Neural cell (in vitro differentiated cells): ENCODE data around the gene CFAP92. TPM values are rescaled to one million over a fixed set of nuclear protein-coding genes. Genes with fewer than 3 reads are reported as not detected.
"Not testable (repeated sequence)": the region's sequence is repeated elsewhere in the genome, so short reads cannot be mapped to it uniquely, and the experiment has no call there.

Experiments
- H2AFZ ChIP-seq: fragments of 200-600, 300-800 bp; sonication (generic), shearing (Covaris generic); 2 replicates; pipeline ENCODE4 v1.6.0; 2014; ENCODE audit warnings: low read depth, mild to moderate bottlenecking, antibody characterized with exemption, low read length, moderate library complexity
- H3F3A ChIP-seq: fragments of 200-600 bp; shearing (Covaris generic); 2 replicates; pipeline ENCODE4 v1.6.1; 2016; ENCODE audit warnings: mild to moderate bottlenecking, moderate library complexity, mixed read lengths, antibody characterized with exemption, low read length; ENCODE audit not compliant: insufficient read depth, poor library complexity, severe bottlenecking
- H3K27ac ChIP-seq: fragments of 200-600, 300-800 bp; sonication (generic), shearing (Covaris generic); 2 replicates; pipeline ENCODE4 v1.5.1; 2014; ENCODE audit warnings: mild to moderate bottlenecking, low read length, moderate library complexity
- H3K27me3 ChIP-seq: fragments of 300-800, 200-600 bp; sonication (generic), shearing (Covaris generic); 2 replicates; pipeline ENCODE4 v1.6.0; 2014; ENCODE audit warnings: mild to moderate bottlenecking, low read depth, low read length, moderate library complexity; ENCODE audit not compliant: insufficient read depth
- H3K36me3 ChIP-seq: fragments of 300-800, 200-600 bp; sonication (generic), shearing (Covaris generic); 2 replicates; pipeline ENCODE4 v1.5.1; 2014; ENCODE audit warnings: mild to moderate bottlenecking, antibody characterized with exemption, low read length, moderate library complexity; ENCODE audit not compliant: insufficient read depth
- H3K4me2 ChIP-seq: fragments of 300-800, 200-600 bp; sonication (generic), shearing (Covaris generic); 2 replicates; pipeline ENCODE4 v1.6.0; 2014; ENCODE audit warnings: mild to moderate bottlenecking, low read length
- H3K4me3 ChIP-seq: fragments of 300-800, 200-600 bp; sonication (generic), shearing (Covaris generic); 2 replicates; pipeline ENCODE4 v1.5.1; 2014; ENCODE audit warnings: mild to moderate bottlenecking, low read length, moderate library complexity
- H3K79me2 ChIP-seq: fragments of 200-600 bp; shearing (Covaris generic); replicated peaks from 2 replicates; pipeline ENCODE4 v1.6.0; 2014; ENCODE audit warnings: mild to moderate bottlenecking, low read length, moderate library complexity; ENCODE audit not compliant: insufficient read depth
- H3K9ac ChIP-seq: fragments of 300-800, 200-600 bp; sonication (generic), shearing (Covaris generic); 2 replicates; pipeline ENCODE4 v1.6.1; 2016; ENCODE audit warnings: mild to moderate bottlenecking, low read length, mixed read lengths
- H3K9me2 ChIP-seq: fragments of 200-600 bp; shearing (Covaris generic); 2 replicates; pipeline ENCODE4 v1.6.1; 2016; ENCODE audit warnings: mild to moderate bottlenecking, low read length, mixed read lengths; ENCODE audit not compliant: insufficient read depth
- H3K9me3 ChIP-seq: fragments of 200-600, 300-800 bp; sonication (generic), shearing (Covaris generic); 2 replicates; pipeline ENCODE4 v1.6.1; 2016; ENCODE audit warnings: mild to moderate bottlenecking, mixed run types, low read length, moderate library complexity, mixed read lengths
- H4K20me1 ChIP-seq: fragments of 200-600 bp; shearing (Covaris generic); 2 replicates; pipeline ENCODE4 v1.6.1; 2016; ENCODE audit warnings: mild to moderate bottlenecking, mixed run types; ENCODE audit not compliant: insufficient read depth
- CTCF ChIP-seq: fragments of 450-650 bp; IDR thresholded peaks from 2 replicates; pipeline ENCODE4 v1.5.1; 2014; ENCODE audit warnings: antibody characterized with exemption, mild to moderate bottlenecking, moderate library complexity; ENCODE audit not compliant: poor library complexity, severe bottlenecking
- EP300 ChIP-seq: fragments of 450-650 bp; conservative IDR thresholded peaks from 2 replicates; pipeline ENCODE4 v1.6.1; 2014; ENCODE audit warnings: antibody characterized with exemption, mild to moderate bottlenecking, moderate library complexity; ENCODE audit not compliant: poor library complexity, severe bottlenecking
- EZH2 ChIP-seq: fragments of 200-600, 300-800 bp; shearing (Covaris generic), sonication (generic); IDR thresholded peaks from 2 replicates; pipeline ENCODE4 v1.6.1; 2014; ENCODE audit warnings: antibody characterized with exemption, low read length, borderline replicate concordance, mild to moderate bottlenecking; ENCODE audit not compliant: insufficient read depth, poor library complexity, severe bottlenecking
- MXI1 ChIP-seq: fragments of 450-650 bp; conservative IDR thresholded peaks from 2 replicates; pipeline ENCODE4 v1.6.1; 2014; ENCODE audit warnings: antibody characterized with exemption, mild to moderate bottlenecking; ENCODE audit not compliant: poor library complexity, severe bottlenecking
- POLR2AphosphoS5 ChIP-seq: IDR thresholded peaks from 2 replicates; pipeline ENCODE4 v1.6.1; 2012
- RAD21 ChIP-seq: fragments of 450-650 bp; conservative IDR thresholded peaks from 2 replicates; pipeline ENCODE4 v1.6.1; 2014; ENCODE audit warnings: antibody characterized with exemption, mild to moderate bottlenecking, moderate library complexity
- REST ChIP-seq: IDR thresholded peaks from 2 replicates; pipeline ENCODE4 v1.6.1; 2012; ENCODE audit warnings: borderline replicate concordance
- SMC3 ChIP-seq: fragments of 450-650 bp; conservative IDR thresholded peaks from 2 replicates; pipeline ENCODE4 v1.6.1; 2014; ENCODE audit warnings: antibody characterized with exemption, mild to moderate bottlenecking, moderate library complexity; ENCODE audit not compliant: poor library complexity
- TAF1 ChIP-seq: IDR thresholded peaks from 2 replicates; pipeline ENCODE4 v1.6.1; 2012; ENCODE audit warnings: low read depth
- polyA plus RNA-seq: library from polyadenylated mRNA; depleted of rRNA; stranded (reverse); fragments of >200 nt; gene quantifications from 2 replicates; pipeline ENCODE4 v1.2.3, GENCODE V29; 2014

Gene CFAP92
- polyA plus RNA-seq, 1 donor from 2014 or later = 0.69 TPM

GRCh38 chr3:128882719-128883118 lies 111.2 kb downstream of the CFAP92 start:
- Histone ChIP-seq H3F3A (no peaks in the 10 kb centered on the region), H3K4me3 (peak overlapping the region; percentile 71), H3K27me3 (no peaks in the 10 kb centered on the region), H3K36me3 (no peaks in the 10 kb centered on the region), H3K9ac (no peak overlapping the region), H3K4me2 (no peak overlapping the region), H3K27ac (no peak overlapping the region), H3K9me2 (no peaks in the 10 kb centered on the region), H2AFZ (no peak overlapping the region), H3K9me3 (no peaks in the 10 kb centered on the region), H3K79me2 (peaks cover 41% of the 10 kb centered on the region), H4K20me1 (no peaks in the 10 kb centered on the region)
- TF ChIP-seq EZH2 = no peak
- TF ChIP-seq REST = no peak
- TF ChIP-seq RAD21 = no peak
- TF ChIP-seq POLR2AphosphoS5 = no peak
- no peak for TF ChIP-seq SMC3
- TF ChIP-seq CTCF = no peak

- Histone ChIP-seq H3K27me3 (no peaks in the 10 kb centered on the region), H3K9me3 (no peaks in the 10 kb centered on the region), H3K4me2 (peak overlapping the region; percentile 37), H3K4me3 (peak overlapping the region; percentile 71), H3K9me2 (no peaks in the 10 kb centered on the region), H3K79me2 (peaks cover 41% of the 10 kb centered on the region), H3F3A (no peaks in the 10 kb centered on the region), H2AFZ (no peak overlapping the region), H3K9ac (no peak overlapping the region), H3K27ac (no peak overlapping the region), H3K36me3 (no peaks in the 10 kb centered on the region), H4K20me1 (no peaks in the 10 kb centered on the region)
- no peak for TF ChIP-seq SMC3
- TF ChIP-seq REST = no peak
- TF ChIP-seq TAF1 = no peak
- TF ChIP-seq MXI1 = no peak
- no peak for TF ChIP-seq RAD21
- TF ChIP-seq EZH2 = no peak
- no peak for TF ChIP-seq EP300
- TF ChIP-seq CTCF = no peak
- TF ChIP-seq POLR2AphosphoS5 = no peak
Measured at GRCh38 chr3:128881576-128881975, 112.3 kb downstream of the CFAP92 start.

DNA sequence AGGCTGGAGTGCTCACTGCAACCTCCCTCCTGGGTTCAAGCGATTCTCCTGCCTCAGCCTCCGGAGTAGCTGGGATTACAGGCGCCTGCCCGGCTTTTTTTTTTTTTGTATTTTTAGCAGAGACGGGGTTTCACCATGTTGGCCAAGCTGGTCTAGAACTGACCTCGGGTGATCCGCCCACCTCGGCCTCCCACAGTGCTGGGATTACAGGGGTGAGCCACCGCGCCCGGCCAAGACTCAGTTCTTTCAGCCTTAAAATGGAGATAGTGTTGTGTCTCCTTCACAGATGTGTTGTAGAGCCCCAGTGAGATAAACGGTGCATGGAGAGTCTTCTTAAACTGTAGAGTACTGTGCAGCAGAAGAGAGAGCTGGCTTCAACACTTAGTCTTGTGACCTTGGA lies 113.4 kb downstream of the CFAP92 start:
- not testable (repeated sequence) for H3K27me3 ChIP-seq, H3K9me3 ChIP-seq, H4K20me1 ChIP-seq, H2AFZ ChIP-seq, H3K36me3 ChIP-seq, H3K27ac ChIP-seq, H3F3A ChIP-seq, H3K9me2 ChIP-seq
- peaks cover 41% of the 10 kb centered on the region for H3K79me2 ChIP-seq
- peak overlapping the region; percentile 71 for H3K4me3 ChIP-seq
- peak overlapping the region; percentile 81 for H3K9ac ChIP-seq
- peak overlapping the region; percentile 94 for H3K4me2 ChIP-seq
